Endothelial cell of umbilical vein (primary cell): ENCODE results near the gene AATF.

Experiments
- CTCF ChIP-seq, 2 donors: IDR thresholded peaks; 1 replicate in 1 of 2; 2 replicates in 1 of 2; pipeline ENCODE4 v1.5.1; 2011; ENCODE audit warnings: low read length in 2 of 2, mild to moderate bottlenecking in 2 of 2, moderate library complexity in 2 of 2, control low read depth in 1 of 2, inconsistent platforms in 1 of 2, low read depth in 1 of 2; ENCODE audit not compliant: insufficient read depth in 1 of 2; ENCODE audit errors: extremely low read depth in 1 of 2
- EZH2 ChIP-seq: IDR thresholded peaks from 2 replicates; pipeline ENCODE4 v1.6.1; 2012; ENCODE audit warnings: borderline replicate concordance, low read depth, mild to moderate bottlenecking, moderate library complexity, low read length, inconsistent platforms; ENCODE audit not compliant: severe bottlenecking
- GATA2 ChIP-seq: IDR thresholded peaks from 2 replicates; pipeline ENCODE4 v1.7.0; 2011; ENCODE audit warnings: low read depth, mild to moderate bottlenecking, moderate library complexity, mixed read lengths, low read length; ENCODE audit not compliant: insufficient read length, insufficient read depth
- MAX ChIP-seq: IDR thresholded peaks from 2 replicates; pipeline ENCODE4 v1.6.1; 2011; ENCODE audit not compliant: insufficient read depth, insufficient read length
- MYC ChIP-seq: IDR thresholded peaks from one replicate; pipeline ENCODE4 v1.6.1; 2011; ENCODE audit warnings: mild to moderate bottlenecking, low read depth, low read length
- POLR2A ChIP-seq: IDR thresholded peaks from 2 replicates; pipeline ENCODE4 v1.6.1; 2012; ENCODE audit warnings: low read depth, mild to moderate bottlenecking, control low read depth, low read length
- POLR2AphosphoS5 ChIP-seq: IDR thresholded peaks from 2 replicates; pipeline ENCODE4 v1.6.1; 2012; ENCODE audit warnings: low read depth, mild to moderate bottlenecking, control low read depth, low read length, moderate library complexity; ENCODE audit not compliant: insufficient read depth

GRCh38 chr17:37082985-37083384 lies 134.2 kb downstream of the AATF start:
- TF ChIP-seq CTCF (IDR thresholded peaks at IDR 0.05; ENCODE audit: extremely low read depth in 1 of 2, insufficient read depth in 1 of 2, low read depth in 1 of 2, low read length in 2 of 2) (no peak), EZH2 (no peak), GATA2 (no peak), MAX (no peak), POLR2AphosphoS5 (no peak), POLR2A (no peak), MYC (no peak)
